HEK293 (cell line): Measurements from ENCODE around the gene ERMP1.

Experiments
- CTCF ChIA-PET: fragments of 350-600 bp; formaldehyde crosslinking; extraction: SDS; loops from one replicate; lab custom pipeline; 2021; ENCODE audit warnings: antibody characterized with exemption; lab: Yijun Ruan, JAX
- POLR2A ChIA-PET: fragments of 300-600 bp; formaldehyde crosslinking; extraction: SDS; loops from one replicate; lab custom pipeline; 2020; ENCODE audit warnings: antibody characterized with exemption, inconsistent platforms; lab: Yijun Ruan, JAX
- H3K27ac ChIP-seq: fragments of 200-500 bp; sonication (Bioruptor generic); 2 replicates; pipeline ENCODE4 v1.5.1; 2014; ENCODE audit warnings: low read depth, low read length, control low read depth, inconsistent platforms; ENCODE audit errors: extremely low read depth
- H3K36me3 ChIP-seq, 2 experiments: fragments of 200-500 bp in 1 of 2; sonication (Bioruptor generic) in 1 of 2; 1 replicate in 1 of 2; 2 replicates in 1 of 2; pipeline ENCODE4 v1.5.1; 2014 to 2017; ENCODE audit warnings: inconsistent platforms in 2 of 2, low read length in 2 of 2; ENCODE audit not compliant: control insufficient read depth in 2 of 2, insufficient read depth in 1 of 2
- H3K4me1 ChIP-seq: fragments of 200-500 bp; sonication (Bioruptor generic); 2 replicates; pipeline ENCODE4 v1.5.1; 2014; ENCODE audit warnings: mild to moderate bottlenecking, low read length, inconsistent platforms; ENCODE audit not compliant: control insufficient read depth, insufficient read depth
- H3K4me3 ChIP-seq: 2 replicates; pipeline ENCODE4 v1.5.1; 2011; ENCODE audit warnings: low read depth, mild to moderate bottlenecking, control low read depth, low read length, moderate library complexity
- H3K9me3 ChIP-seq: fragments of 200-500 bp; sonication (Bioruptor generic); 2 replicates; pipeline ENCODE4 v1.5.1; 2014; ENCODE audit warnings: low read depth, low read length, inconsistent platforms; ENCODE audit not compliant: control insufficient read depth, insufficient read depth
- FEZF1 ChIP-seq: fragments of 450-650 bp; formaldehyde crosslinking; IDR thresholded peaks from 2 replicates; pipeline ENCODE4 v1.5.1; 2016; ENCODE audit warnings: missing biosample characterization, missing genetic modification characterization
- HOXA7 ChIP-seq: sonication (generic); formaldehyde crosslinking; IDR thresholded peaks from 2 replicates; pipeline ENCODE4 v1.8.1; 2022; ENCODE audit warnings: missing genetic modification reagents, borderline replicate concordance
- SCRT1 ChIP-seq: fragments of 450-650 bp; formaldehyde crosslinking; IDR thresholded peaks from 2 replicates; pipeline ENCODE4 v1.5.1; 2016; ENCODE audit warnings: missing biosample characterization, missing genetic modification characterization, borderline replicate concordance
- SCRT2 ChIP-seq: fragments of 450-650 bp; formaldehyde crosslinking; IDR thresholded peaks from 2 replicates; pipeline ENCODE4 v1.5.1; 2016; ENCODE audit warnings: missing biosample characterization, missing genetic modification characterization
- ZBTB48 ChIP-seq: fragments of 450-650 bp; formaldehyde crosslinking; IDR thresholded peaks from 2 replicates; pipeline ENCODE4 v1.5.1; 2016; ENCODE audit warnings: missing biosample characterization, missing genetic modification characterization
- ZNF132 ChIP-seq: fragments of 450-650 bp; formaldehyde crosslinking; IDR thresholded peaks from 2 replicates; pipeline ENCODE4 v1.5.1; 2017; ENCODE audit warnings: missing biosample characterization, missing genetic modification characterization, borderline replicate concordance
- ZNF350 ChIP-seq: fragments of 450-650 bp; formaldehyde crosslinking; IDR thresholded peaks from 2 replicates; pipeline ENCODE4 v1.5.0; 2017; ENCODE audit warnings: missing biosample characterization, mild to moderate bottlenecking, missing genetic modification characterization
- ZNF423 ChIP-seq: fragments of 450-650 bp; formaldehyde crosslinking; IDR thresholded peaks from 2 replicates; pipeline ENCODE4 v1.5.1; 2016; ENCODE audit warnings: missing biosample characterization, missing genetic modification characterization
- ZNF548 ChIP-seq: fragments of 450-650 bp; formaldehyde crosslinking; IDR thresholded peaks from 2 replicates; pipeline ENCODE4 v1.5.1; 2016; ENCODE audit warnings: missing biosample characterization, missing genetic modification characterization
- ZNF629 ChIP-seq: fragments of 450-650 bp; formaldehyde crosslinking; IDR thresholded peaks from 2 replicates; pipeline ENCODE4 v1.5.1; 2017; ENCODE audit warnings: missing biosample characterization, missing genetic modification characterization
- ZNF707 ChIP-seq: fragments of 450-650 bp; formaldehyde crosslinking; IDR thresholded peaks from 2 replicates; pipeline ENCODE4 v1.5.1; 2016; ENCODE audit warnings: missing biosample characterization, missing genetic modification characterization
- TF ChIP-seq, protein P1 (sequence below): fragments of 450-650 bp; formaldehyde crosslinking; IDR thresholded peaks from 2 replicates; pipeline ENCODE4 v1.5.1; 2016; ENCODE audit warnings: missing biosample characterization, missing genetic modification characterization
- TF ChIP-seq, protein P2 (sequence below): fragments of 450-650 bp; formaldehyde crosslinking; IDR thresholded peaks from 2 replicates; pipeline ENCODE4 v1.5.1; 2016; ENCODE audit warnings: missing biosample characterization, missing genetic modification characterization, borderline replicate concordance
- TF ChIP-seq, protein P3 (sequence below): fragments of 450-650 bp; IDR thresholded peaks from 2 replicates; pipeline ENCODE4 v1.5.1; 2018; ENCODE audit warnings: missing biosample characterization, mild to moderate bottlenecking, missing genetic modification characterization
- TF ChIP-seq, protein P4 (sequence below): fragments of 450-650 bp; formaldehyde crosslinking; IDR thresholded peaks from 2 replicates; pipeline ENCODE4 v1.5.1; 2016; ENCODE audit warnings: missing biosample characterization, missing genetic modification characterization
- TF ChIP-seq, protein P5 (sequence below): fragments of 450-650 bp; formaldehyde crosslinking; IDR thresholded peaks from 2 replicates; pipeline ENCODE4 v1.5.1; 2016; ENCODE audit warnings: missing biosample characterization, missing genetic modification characterization, borderline replicate concordance

The ERMP1 gene

DNA sequence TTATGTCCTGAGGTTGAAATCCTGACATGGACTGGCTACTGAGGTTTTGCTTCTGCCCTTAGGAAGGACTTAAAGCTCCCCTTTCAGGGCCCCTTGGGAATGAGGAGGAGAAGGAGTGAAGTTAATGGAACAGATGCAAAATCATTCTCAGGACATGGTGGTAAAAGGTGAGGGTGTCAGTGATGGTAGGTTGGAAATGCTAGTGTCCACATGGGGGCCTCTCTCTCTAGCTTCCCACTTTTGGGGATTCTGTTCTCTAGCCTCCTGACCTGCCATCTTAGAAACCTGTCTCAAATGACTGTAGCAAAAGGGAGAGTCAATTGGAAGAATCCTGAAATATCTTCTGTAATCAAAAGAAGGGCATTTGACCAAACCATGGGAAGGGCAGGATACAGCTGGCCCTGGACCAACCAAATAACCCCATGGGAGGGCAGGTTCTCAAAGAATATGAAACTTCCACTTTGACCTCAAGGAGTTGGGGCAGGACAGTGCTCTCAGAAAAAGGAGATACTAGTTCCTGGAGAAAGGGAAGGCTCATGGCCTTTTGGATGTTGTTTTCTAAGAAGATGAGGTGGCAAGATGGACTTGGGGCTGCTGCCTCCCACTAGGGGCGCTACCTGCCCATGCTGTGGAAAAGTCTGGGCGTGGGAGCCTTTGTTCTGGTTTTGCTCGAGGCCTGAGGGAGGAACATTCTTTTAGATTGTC is 36.5 kb upstream of the ERMP1 start:
- CTCF ChIA-PET: interaction anchor here (0.6 to 3.8 kb wide), 11 partner anchors 8 to 741 kb away, joined by 3 to 21 read pairs (median 4); partner anchors contain the start of gene ERMP1
- H3K4me1 ChIP-seq: no peaks in the 10 kb centered on the region
- TF ChIP-seq FEZF1: no peak
- no peak for TF ChIP-seq ZNF132
- TF ChIP-seq, protein P1, sequence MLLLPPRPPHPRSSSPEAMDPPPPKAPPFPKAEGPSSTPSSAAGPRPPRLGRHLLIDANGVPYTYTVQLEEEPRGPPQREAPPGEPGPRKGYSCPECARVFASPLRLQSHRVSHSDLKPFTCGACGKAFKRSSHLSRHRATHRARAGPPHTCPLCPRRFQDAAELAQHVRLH (tag by site-specific recombination): no peak
- no peak for TF ChIP-seq ZNF707 (tag by site-specific recombination)
- TF ChIP-seq, protein P2, sequence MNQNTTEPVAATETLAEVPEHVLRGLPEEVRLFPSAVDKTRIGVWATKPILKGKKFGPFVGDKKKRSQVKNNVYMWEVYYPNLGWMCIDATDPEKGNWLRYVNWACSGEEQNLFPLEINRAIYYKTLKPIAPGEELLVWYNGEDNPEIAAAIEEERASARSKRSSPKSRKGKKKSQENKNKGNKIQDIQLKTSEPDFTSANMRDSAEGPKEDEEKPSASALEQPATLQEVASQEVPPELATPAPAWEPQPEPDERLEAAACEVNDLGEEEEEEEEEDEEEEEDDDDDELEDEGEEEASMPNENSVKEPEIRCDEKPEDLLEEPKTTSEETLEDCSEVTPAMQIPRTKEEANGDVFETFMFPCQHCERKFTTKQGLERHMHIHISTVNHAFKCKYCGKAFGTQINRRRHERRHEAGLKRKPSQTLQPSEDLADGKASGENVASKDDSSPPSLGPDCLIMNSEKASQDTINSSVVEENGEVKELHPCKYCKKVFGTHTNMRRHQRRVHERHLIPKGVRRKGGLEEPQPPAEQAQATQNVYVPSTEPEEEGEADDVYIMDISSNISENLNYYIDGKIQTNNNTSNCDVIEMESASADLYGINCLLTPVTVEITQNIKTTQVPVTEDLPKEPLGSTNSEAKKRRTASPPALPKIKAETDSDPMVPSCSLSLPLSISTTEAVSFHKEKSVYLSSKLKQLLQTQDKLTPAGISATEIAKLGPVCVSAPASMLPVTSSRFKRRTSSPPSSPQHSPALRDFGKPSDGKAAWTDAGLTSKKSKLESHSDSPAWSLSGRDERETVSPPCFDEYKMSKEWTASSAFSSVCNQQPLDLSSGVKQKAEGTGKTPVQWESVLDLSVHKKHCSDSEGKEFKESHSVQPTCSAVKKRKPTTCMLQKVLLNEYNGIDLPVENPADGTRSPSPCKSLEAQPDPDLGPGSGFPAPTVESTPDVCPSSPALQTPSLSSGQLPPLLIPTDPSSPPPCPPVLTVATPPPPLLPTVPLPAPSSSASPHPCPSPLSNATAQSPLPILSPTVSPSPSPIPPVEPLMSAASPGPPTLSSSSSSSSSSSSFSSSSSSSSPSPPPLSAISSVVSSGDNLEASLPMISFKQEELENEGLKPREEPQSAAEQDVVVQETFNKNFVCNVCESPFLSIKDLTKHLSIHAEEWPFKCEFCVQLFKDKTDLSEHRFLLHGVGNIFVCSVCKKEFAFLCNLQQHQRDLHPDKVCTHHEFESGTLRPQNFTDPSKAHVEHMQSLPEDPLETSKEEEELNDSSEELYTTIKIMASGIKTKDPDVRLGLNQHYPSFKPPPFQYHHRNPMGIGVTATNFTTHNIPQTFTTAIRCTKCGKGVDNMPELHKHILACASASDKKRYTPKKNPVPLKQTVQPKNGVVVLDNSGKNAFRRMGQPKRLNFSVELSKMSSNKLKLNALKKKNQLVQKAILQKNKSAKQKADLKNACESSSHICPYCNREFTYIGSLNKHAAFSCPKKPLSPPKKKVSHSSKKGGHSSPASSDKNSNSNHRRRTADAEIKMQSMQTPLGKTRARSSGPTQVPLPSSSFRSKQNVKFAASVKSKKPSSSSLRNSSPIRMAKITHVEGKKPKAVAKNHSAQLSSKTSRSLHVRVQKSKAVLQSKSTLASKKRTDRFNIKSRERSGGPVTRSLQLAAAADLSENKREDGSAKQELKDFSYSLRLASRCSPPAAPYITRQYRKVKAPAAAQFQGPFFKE (tag by site-specific recombination): no peak
- TF ChIP-seq, protein P3, sequence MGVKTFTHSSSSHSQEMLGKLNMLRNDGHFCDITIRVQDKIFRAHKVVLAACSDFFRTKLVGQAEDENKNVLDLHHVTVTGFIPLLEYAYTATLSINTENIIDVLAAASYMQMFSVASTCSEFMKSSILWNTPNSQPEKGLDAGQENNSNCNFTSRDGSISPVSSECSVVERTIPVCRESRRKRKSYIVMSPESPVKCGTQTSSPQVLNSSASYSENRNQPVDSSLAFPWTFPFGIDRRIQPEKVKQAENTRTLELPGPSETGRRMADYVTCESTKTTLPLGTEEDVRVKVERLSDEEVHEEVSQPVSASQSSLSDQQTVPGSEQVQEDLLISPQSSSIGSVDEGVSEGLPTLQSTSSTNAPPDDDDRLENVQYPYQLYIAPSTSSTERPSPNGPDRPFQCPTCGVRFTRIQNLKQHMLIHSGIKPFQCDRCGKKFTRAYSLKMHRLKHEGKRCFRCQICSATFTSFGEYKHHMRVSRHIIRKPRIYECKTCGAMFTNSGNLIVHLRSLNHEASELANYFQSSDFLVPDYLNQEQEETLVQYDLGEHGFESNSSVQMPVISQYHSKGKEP (tag by site-specific recombination): no peak
- no peak for TF ChIP-seq ZBTB48 (tag by site-specific recombination)
- no peak for TF ChIP-seq SCRT2 (tag by site-specific recombination)
- no peak for TF ChIP-seq ZNF423 (tag by site-specific recombination)
- TF ChIP-seq, protein P4, sequence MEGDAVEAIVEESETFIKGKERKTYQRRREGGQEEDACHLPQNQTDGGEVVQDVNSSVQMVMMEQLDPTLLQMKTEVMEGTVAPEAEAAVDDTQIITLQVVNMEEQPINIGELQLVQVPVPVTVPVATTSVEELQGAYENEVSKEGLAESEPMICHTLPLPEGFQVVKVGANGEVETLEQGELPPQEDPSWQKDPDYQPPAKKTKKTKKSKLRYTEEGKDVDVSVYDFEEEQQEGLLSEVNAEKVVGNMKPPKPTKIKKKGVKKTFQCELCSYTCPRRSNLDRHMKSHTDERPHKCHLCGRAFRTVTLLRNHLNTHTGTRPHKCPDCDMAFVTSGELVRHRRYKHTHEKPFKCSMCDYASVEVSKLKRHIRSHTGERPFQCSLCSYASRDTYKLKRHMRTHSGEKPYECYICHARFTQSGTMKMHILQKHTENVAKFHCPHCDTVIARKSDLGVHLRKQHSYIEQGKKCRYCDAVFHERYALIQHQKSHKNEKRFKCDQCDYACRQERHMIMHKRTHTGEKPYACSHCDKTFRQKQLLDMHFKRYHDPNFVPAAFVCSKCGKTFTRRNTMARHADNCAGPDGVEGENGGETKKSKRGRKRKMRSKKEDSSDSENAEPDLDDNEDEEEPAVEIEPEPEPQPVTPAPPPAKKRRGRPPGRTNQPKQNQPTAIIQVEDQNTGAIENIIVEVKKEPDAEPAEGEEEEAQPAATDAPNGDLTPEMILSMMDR (tag by site-specific recombination): no peak
- POLR2A ChIA-PET: interaction anchor here (1.0 kb wide), 1 partner anchor 146 kb away, joined by 3 read pairs; the partner anchor contains the start of gene RANBP6
- H3K4me3 ChIP-seq: no peak overlapping the region
- no peaks in the 10 kb centered on the region for H3K36me3 ChIP-seq
- no peak overlapping the region for H3K27ac ChIP-seq
- H3K9me3 ChIP-seq: no peaks in the 10 kb centered on the region

DNA sequence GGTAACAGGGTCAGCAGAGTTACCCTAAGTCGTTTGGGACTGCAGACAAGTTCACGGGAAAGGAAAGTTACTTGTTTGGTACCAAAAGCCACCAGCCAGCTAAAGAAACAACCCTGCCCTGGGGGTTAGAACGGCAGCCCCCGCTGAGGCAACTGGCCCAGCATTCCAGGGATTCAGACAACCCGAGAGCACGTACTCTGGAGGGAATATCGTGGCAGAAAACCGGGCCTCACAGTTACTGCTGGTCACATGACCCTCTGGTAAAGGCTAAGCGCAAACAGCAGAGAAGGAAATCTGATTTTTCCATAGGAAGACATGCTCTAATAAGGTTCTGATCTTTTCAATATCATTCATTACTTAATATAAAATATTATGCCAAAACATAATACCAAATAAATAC is 35.3 kb upstream of the ERMP1 start:
- ChIA-PET CTCF (interaction anchor here (0.6 to 1.4 kb wide), 4 partner anchors 9 to 917 kb away, joined by 3 to 6 read pairs (median 4); partner anchors contain the start of gene ERMP1), POLR2A (no interaction called here)
- no peaks in the 10 kb centered on the region for H3K4me1 ChIP-seq
- H3K4me3 ChIP-seq: no peak overlapping the region
- H3K36me3 ChIP-seq: no peaks in the 10 kb centered on the region
- no peak overlapping the region for H3K27ac ChIP-seq
- no peaks in the 10 kb centered on the region for H3K9me3 ChIP-seq
- TF ChIP-seq HOXA7 (no peak), SCRT1 (tag by site-specific recombination) (no peak), ZNF548 (tag by site-specific recombination) (no peak), ZNF350 (no peak), ZNF629 (no peak), ZNF423 (tag by site-specific recombination) (no peak)
- TF ChIP-seq, protein P4 (tag by site-specific recombination): no peak
- TF ChIP-seq, protein P5, sequence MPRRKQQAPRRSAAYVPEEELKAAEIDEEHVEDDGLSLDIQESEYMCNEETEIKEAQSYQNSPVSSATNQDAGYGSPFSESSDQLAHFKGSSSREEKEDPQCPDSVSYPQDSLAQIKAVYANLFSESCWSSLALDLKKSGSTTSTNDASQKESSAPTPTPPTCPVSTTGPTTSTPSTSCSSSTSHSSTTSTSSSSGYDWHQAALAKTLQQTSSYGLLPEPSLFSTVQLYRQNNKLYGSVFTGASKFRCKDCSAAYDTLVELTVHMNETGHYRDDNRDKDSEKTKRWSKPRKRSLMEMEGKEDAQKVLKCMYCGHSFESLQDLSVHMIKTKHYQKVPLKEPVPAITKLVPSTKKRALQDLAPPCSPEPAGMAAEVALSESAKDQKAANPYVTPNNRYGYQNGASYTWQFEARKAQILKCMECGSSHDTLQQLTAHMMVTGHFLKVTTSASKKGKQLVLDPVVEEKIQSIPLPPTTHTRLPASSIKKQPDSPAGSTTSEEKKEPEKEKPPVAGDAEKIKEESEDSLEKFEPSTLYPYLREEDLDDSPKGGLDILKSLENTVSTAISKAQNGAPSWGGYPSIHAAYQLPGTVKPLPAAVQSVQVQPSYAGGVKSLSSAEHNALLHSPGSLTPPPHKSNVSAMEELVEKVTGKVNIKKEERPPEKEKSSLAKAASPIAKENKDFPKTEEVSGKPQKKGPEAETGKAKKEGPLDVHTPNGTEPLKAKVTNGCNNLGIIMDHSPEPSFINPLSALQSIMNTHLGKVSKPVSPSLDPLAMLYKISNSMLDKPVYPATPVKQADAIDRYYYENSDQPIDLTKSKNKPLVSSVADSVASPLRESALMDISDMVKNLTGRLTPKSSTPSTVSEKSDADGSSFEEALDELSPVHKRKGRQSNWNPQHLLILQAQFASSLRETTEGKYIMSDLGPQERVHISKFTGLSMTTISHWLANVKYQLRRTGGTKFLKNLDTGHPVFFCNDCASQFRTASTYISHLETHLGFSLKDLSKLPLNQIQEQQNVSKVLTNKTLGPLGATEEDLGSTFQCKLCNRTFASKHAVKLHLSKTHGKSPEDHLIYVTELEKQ (tag by site-specific recombination): no peak
